ENCODE data around the gene TENT4A. TPM values are rescaled to one million over a fixed set of nuclear protein-coding genes. Genes with fewer than 3 reads are reported as not detected.

The TENT4A gene
- total and polyA plus RNA-seq, 2 experiments from 2014 or later, result 6.8 to 14.1 TPM

- no peaks in the 10 kb centered on the region for H3K27me3 ChIP-seq
Measured at GRCh38 chr5:6675784-6676491, 37.3 kb upstream of the TENT4A start.

DNA sequence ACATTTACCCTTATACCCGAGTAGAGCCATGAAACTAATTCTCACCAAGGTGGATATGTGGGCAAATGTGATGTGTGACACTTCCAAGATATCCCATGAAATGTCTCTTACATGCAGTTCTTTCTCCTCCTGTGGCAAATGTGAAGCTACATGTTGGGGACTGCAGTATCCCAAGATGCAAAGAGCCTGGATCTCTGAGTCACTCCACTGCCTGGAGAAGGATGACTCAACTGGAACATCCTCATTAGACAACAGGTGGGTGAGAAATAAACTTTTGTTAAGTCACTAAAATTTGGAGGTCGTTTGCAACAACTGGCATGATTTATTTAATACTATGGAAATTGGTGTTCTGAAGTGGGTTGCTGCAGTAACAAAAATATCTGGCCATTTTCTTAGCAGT is 36.5 kb upstream of the TENT4A start:
- H3K4me3 ChIP-seq, result no peak overlapping the region
- no peak overlapping the region for H2AFZ ChIP-seq
- H3K4me2 ChIP-seq, result no peak overlapping the region
- no peaks in the 10 kb centered on the region for H3K4me1 ChIP-seq (ENCODE audit: insufficient read depth)
- H3K79me2 ChIP-seq, result no peaks in the 10 kb centered on the region
- H3K9me2 ChIP-seq (replicated peaks; ENCODE audit: insufficient read depth), result no peaks in the 10 kb centered on the region
- H3K27ac ChIP-seq, result no peak overlapping the region
- WGBS (ENCODE audit: low lambda C conversion rate, missing lambda C conversion rate), result 76% methylated on average over 2 of the region's 2 CpGs
- H3K27me3 ChIP-seq, result no peaks in the 10 kb centered on the region
- H3K36me3 ChIP-seq (replicated peaks; ENCODE audit: insufficient read depth, low read depth), result no peaks in the 10 kb centered on the region
- H3K9me3 ChIP-seq (ENCODE audit: low read depth), result no peaks in the 10 kb centered on the region
- no peak for DNase-seq (ENCODE audit: low spot score)
- no peaks in the 10 kb centered on the region for H4K20me1 ChIP-seq (ENCODE audit: insufficient read depth, poor library complexity, severe bottlenecking)
- TF ChIP-seq, protein P1, sequence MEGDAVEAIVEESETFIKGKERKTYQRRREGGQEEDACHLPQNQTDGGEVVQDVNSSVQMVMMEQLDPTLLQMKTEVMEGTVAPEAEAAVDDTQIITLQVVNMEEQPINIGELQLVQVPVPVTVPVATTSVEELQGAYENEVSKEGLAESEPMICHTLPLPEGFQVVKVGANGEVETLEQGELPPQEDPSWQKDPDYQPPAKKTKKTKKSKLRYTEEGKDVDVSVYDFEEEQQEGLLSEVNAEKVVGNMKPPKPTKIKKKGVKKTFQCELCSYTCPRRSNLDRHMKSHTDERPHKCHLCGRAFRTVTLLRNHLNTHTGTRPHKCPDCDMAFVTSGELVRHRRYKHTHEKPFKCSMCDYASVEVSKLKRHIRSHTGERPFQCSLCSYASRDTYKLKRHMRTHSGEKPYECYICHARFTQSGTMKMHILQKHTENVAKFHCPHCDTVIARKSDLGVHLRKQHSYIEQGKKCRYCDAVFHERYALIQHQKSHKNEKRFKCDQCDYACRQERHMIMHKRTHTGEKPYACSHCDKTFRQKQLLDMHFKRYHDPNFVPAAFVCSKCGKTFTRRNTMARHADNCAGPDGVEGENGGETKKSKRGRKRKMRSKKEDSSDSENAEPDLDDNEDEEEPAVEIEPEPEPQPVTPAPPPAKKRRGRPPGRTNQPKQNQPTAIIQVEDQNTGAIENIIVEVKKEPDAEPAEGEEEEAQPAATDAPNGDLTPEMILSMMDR (IDR thresholded peaks at IDR 0.05; ENCODE audit: poor library complexity), result no peak
- TF ChIP-seq EZH2phosphoT487 (IDR thresholded peaks at IDR 0.05; ENCODE audit: low read depth, severe bottlenecking, unreplicated experiment), result no peak

More at GRCh38 chr5:6675784-6676491, 37.3 kb upstream of the TENT4A start:
- Histone ChIP-seq H4K20me1 (ENCODE audit: insufficient read depth, poor library complexity, severe bottlenecking) (no peaks in the 10 kb centered on the region), H3K79me2 (no peaks in the 10 kb centered on the region), H3K4me2 (no peak overlapping the region), H3K36me3 (replicated peaks; ENCODE audit: insufficient read depth, low read depth) (no peaks in the 10 kb centered on the region), H3K9me3 (ENCODE audit: low read depth) (no peaks in the 10 kb centered on the region), H3K27ac (no peak overlapping the region), H3K9me2 (replicated peaks; ENCODE audit: insufficient read depth) (no peaks in the 10 kb centered on the region), H3K4me1 (ENCODE audit: insufficient read depth) (no peaks in the 10 kb centered on the region), H3K4me3 (no peak overlapping the region), H2AFZ (no peak overlapping the region)
- 95% methylated on average over 5 of the region's 5 CpGs for WGBS (ENCODE audit: low lambda C conversion rate, missing lambda C conversion rate)
- TF ChIP-seq, protein P1 (IDR thresholded peaks at IDR 0.05; ENCODE audit: poor library complexity), result no peak
- TF ChIP-seq EZH2 (IDR thresholded peaks at IDR 0.05; ENCODE audit: borderline replicate concordance) (no peak), EZH2phosphoT487 (IDR thresholded peaks at IDR 0.05; ENCODE audit: low read depth, severe bottlenecking, unreplicated experiment) (no peak)
- DNase-seq (ENCODE audit: low spot score), result no peak

GRCh38 chr5:6678385-6678784 is 34.8 kb upstream of the TENT4A start:
- Histone ChIP-seq H3K4me1 (ENCODE audit: insufficient read depth) (no peaks in the 10 kb centered on the region), H3K27ac (no peak overlapping the region), H3K79me2 (no peaks in the 10 kb centered on the region), H4K20me1 (ENCODE audit: insufficient read depth, poor library complexity, severe bottlenecking) (no peaks in the 10 kb centered on the region), H3K9me3 (ENCODE audit: low read depth) (no peaks in the 10 kb centered on the region), H3K4me2 (no peak overlapping the region), H3K4me3 (no peak overlapping the region), H2AFZ (no peak overlapping the region), H3K36me3 (replicated peaks; ENCODE audit: insufficient read depth, low read depth) (no peaks in the 10 kb centered on the region), H3K9me2 (replicated peaks; ENCODE audit: insufficient read depth) (no peaks in the 10 kb centered on the region), H3K27me3 (no peaks in the 10 kb centered on the region)
- no peak for DNase-seq (ENCODE audit: low spot score)
- TF ChIP-seq EZH2 (IDR thresholded peaks at IDR 0.05; ENCODE audit: borderline replicate concordance) (no peak), EZH2phosphoT487 (IDR thresholded peaks at IDR 0.05; ENCODE audit: low read depth, severe bottlenecking, unreplicated experiment) (no peak)
- TF ChIP-seq, protein P1 (IDR thresholded peaks at IDR 0.05; ENCODE audit: poor library complexity), result no peak
- 86% methylated on average over 1 of the region's 1 CpG for WGBS (ENCODE audit: low lambda C conversion rate, missing lambda C conversion rate)

All from hepatocyte (in vitro differentiated cells).